HUES48 (cell line): ENCODE measurements around the gene TEKTIP1.

Experiments used
- H3K27ac ChIP-seq: one replicate; pipeline ENCODE4 v1.7.0; 2013; ENCODE audit warnings: low read depth, low read length, inconsistent platforms
- H3K27me3 ChIP-seq: 2 replicates; pipeline ENCODE4 v1.6.1; 2013; ENCODE audit warnings: mild to moderate bottlenecking, low read length; ENCODE audit not compliant: control insufficient read depth, insufficient read depth
- H3K36me3 ChIP-seq: 2 replicates; pipeline ENCODE4 v1.6.1; 2013; ENCODE audit warnings: low read length; ENCODE audit not compliant: control insufficient read depth, insufficient read depth
- H3K4me1 ChIP-seq: 2 replicates; pipeline ENCODE4 v1.6.1; 2013; ENCODE audit warnings: mild to moderate bottlenecking, low read length; ENCODE audit not compliant: control insufficient read depth, insufficient read depth
- H3K4me3 ChIP-seq: 2 replicates; pipeline ENCODE4 v1.5.1; 2013; ENCODE audit warnings: mild to moderate bottlenecking, low read depth, low read length
- H3K9ac ChIP-seq: 2 replicates; pipeline ENCODE4 v1.6.1; 2013; ENCODE audit warnings: mild to moderate bottlenecking, low read depth, low read length, moderate library complexity
- H3K9me3 ChIP-seq: 2 replicates; pipeline ENCODE4 v1.6.1; 2013; ENCODE audit warnings: low read length; ENCODE audit not compliant: control insufficient read depth, insufficient read depth

TEKTIP1 gene

GRCh38 chr19:3544058-3544376 lies 5.0 kb downstream of the TEKTIP1 start:
- no peak overlapping the region for H3K9ac ChIP-seq
- H3K27ac ChIP-seq, result no peak overlapping the region
- no peak overlapping the region for H3K4me3 ChIP-seq
- H3K27me3 ChIP-seq, result no peaks in the 10 kb centered on the region
- H3K9me3 ChIP-seq, result no peaks in the 10 kb centered on the region
- H3K4me1 ChIP-seq, result no peaks in the 10 kb centered on the region
- H3K36me3 ChIP-seq, result peaks cover 7% of the 10 kb centered on the region; the same call in 1 of the 2 replicates

DNA sequence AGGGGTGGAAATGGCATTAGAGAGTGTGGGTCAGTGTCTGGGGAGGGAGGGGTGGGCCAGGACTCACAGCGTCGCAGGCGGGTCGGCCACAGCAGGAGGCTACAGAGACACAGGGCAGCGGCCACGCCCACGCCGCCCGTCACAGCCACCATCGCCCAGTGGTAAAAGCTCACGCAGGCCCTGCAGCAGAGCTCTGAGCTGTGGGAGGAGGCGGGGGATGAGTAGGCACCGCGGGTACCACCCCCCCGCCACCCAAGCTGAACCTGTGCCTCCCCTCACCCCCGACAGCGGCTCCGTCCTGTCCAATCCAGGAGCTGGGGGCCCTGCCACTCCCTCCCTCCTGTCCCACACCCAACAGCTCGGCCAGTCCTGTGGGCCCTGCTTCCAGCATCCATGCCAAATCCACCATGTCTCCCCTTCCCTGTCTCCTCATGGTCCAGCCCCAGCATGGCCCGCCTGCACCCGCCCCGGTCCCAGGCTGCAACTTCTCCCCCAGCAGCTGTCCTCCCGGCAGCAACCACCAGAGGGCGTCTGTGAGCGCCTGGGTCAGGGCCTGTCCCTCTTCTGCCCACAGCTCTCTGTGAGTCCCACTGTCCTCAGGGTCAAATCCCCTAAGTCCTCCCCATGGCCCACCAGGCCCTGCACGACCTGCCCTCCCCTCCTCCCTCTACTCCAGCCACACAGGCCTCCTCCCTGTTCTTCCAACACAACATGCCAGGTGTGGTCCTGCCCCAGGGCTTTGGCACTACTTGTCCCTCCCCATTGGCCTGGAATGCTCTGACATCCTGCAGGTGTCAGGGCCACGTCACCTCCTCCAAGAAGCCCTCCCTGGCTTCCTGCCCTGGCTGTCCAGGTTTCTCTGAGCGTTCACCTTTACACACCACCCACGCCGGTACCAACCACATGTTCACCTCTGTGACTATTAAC lies 6.0 kb downstream of the TEKTIP1 start:
- Histone ChIP-seq H3K4me3 (no peak overlapping the region), H3K27me3 (no peaks in the 10 kb centered on the region), H3K9ac (no peak overlapping the region), H3K27ac (no peak overlapping the region), H3K4me1 (no peaks in the 10 kb centered on the region), H3K36me3 (peaks cover 7% of the 10 kb centered on the region; the same call in 1 of the 2 replicates), H3K9me3 (no peaks in the 10 kb centered on the region)

DNA sequence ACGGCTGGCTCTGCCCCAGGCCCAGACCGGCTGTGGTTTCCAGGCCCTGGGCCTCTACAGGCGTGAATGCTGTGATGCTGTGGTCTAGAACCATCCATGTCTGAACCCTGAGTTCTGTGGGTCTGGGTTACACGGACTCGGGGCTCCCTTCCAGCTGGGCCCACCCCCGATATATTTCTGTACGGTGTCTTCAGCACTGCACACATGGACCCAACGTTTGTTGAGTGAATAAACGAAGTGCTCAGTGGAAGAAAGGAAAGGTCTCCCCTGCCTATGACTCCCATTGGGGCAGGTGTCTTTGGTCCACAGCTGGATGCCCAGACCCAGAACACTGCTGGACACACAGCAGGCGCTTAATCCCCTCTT lies 6.7 kb downstream of the TEKTIP1 start:
- Histone ChIP-seq H3K27me3 (no peaks in the 10 kb centered on the region), H3K9ac (no peak overlapping the region), H3K4me3 (no peak overlapping the region), H3K36me3 (peaks cover 7% of the 10 kb centered on the region; the same call in 1 of the 2 replicates), H3K9me3 (no peaks in the 10 kb centered on the region), H3K4me1 (no peaks in the 10 kb centered on the region), H3K27ac (no peak overlapping the region)

DNA sequence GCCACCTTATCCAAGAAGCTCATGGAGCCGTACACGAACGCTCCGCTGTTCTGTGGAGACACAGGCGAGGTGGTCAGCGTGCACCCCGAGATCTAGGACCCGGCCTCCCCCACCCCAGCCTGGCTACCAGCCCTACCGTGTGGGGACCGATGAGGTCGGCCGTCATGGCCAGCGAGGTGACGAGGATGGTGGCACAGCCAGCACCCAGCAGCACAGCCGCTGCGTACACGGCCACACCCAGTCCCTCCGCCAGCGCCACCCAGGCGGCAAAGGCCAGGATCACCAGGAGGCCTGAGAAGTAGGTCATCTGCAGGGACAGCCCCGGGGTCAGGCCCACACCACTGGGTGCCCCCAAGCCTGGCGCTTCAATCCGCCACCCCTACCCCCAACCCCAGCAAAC lies 7.1 kb downstream of the TEKTIP1 start:
- no peak overlapping the region for H3K9ac ChIP-seq
- H3K36me3 ChIP-seq, result peaks cover 7% of the 10 kb centered on the region; the same call in 1 of the 2 replicates
- H3K27me3 ChIP-seq, result no peaks in the 10 kb centered on the region
- H3K27ac ChIP-seq, result no peak overlapping the region
- H3K4me1 ChIP-seq, result no peaks in the 10 kb centered on the region
- no peak overlapping the region for H3K4me3 ChIP-seq
- H3K9me3 ChIP-seq, result no peaks in the 10 kb centered on the region

- Histone ChIP-seq H3K9me3 (no peaks in the 10 kb centered on the region), H3K36me3 (peaks cover 7% of the 10 kb centered on the region; the same call in 1 of the 2 replicates)
Observed at GRCh38 chr19:3547301-3547731, 8.3 kb downstream of the TEKTIP1 start.

DNA sequence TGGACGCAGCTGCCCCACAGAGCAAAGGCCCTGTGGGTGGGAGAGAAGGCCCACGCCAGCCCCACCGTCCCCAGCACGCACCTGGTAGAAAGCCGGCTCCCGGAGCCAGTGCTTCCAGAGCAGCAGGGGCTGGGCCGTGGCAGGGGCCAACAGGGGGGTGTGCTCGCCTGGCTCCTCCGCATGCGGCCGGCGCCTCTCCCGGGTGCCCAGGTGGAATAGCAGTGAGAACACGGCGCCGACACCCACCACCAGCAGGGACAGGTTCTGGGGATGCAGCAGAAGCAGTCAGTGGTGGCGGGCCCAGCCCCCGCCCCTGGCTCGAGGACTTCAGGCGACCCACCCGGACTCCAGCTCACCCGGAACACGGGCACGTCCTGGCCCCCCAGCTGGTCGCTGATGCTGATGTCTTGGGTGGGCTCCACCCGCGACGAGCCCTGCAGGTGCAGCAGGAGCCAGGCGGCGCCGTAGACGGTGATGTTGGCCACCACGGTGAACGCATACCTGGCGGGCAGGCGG lies 8.9 kb downstream of the TEKTIP1 start:
- peaks cover 7% of the 10 kb centered on the region; the same call in 1 of the 2 replicates for H3K36me3 ChIP-seq
- no peaks in the 10 kb centered on the region for H3K9me3 ChIP-seq
- no peak overlapping the region for H3K27ac ChIP-seq
- H3K4me1 ChIP-seq, result no peaks in the 10 kb centered on the region
- H3K9ac ChIP-seq, result no peak overlapping the region
- H3K4me3 ChIP-seq, result no peak overlapping the region
- H3K27me3 ChIP-seq, result no peaks in the 10 kb centered on the region

More at GRCh38 chr19:3547301-3547731, 8.3 kb downstream of the TEKTIP1 start:
- no peaks in the 10 kb centered on the region for H3K27me3 ChIP-seq
- no peaks in the 10 kb centered on the region for H3K4me1 ChIP-seq
- H3K4me3 ChIP-seq, result no peak overlapping the region
- H3K27ac ChIP-seq, result no peak overlapping the region
- no peak overlapping the region for H3K9ac ChIP-seq

GRCh38 chr19:3548606-3549005 lies 9.6 kb downstream of the TEKTIP1 start:
- H3K4me1 ChIP-seq, result no peaks in the 10 kb centered on the region
- no peak overlapping the region for H3K27ac ChIP-seq
- no peak overlapping the region for H3K4me3 ChIP-seq
- H3K9ac ChIP-seq, result no peak overlapping the region
- H3K36me3 ChIP-seq, result peaks cover 7% of the 10 kb centered on the region; the same call in 1 of the 2 replicates
- no peaks in the 10 kb centered on the region for H3K9me3 ChIP-seq
- no peaks in the 10 kb centered on the region for H3K27me3 ChIP-seq

- H3K4me1 ChIP-seq, result no peaks in the 10 kb centered on the region
- H3K36me3 ChIP-seq, result peaks cover 7% of the 10 kb centered on the region; the same call in 1 of the 2 replicates
- no peak overlapping the region for H3K9ac ChIP-seq
- H3K9me3 ChIP-seq, result no peaks in the 10 kb centered on the region
- no peak overlapping the region for H3K4me3 ChIP-seq
- no peaks in the 10 kb centered on the region for H3K27me3 ChIP-seq
- H3K27ac ChIP-seq, result no peak overlapping the region
Observed at GRCh38 chr19:3549816-3550215, 10.8 kb downstream of the TEKTIP1 start.

- Histone ChIP-seq H3K9ac (no peak overlapping the region), H3K9me3 (no peaks in the 10 kb centered on the region), H3K4me3 (no peak overlapping the region), H3K27ac (no peak overlapping the region), H3K4me1 (no peaks in the 10 kb centered on the region), H3K36me3 (peaks cover 3% of the 10 kb centered on the region; the same call in 1 of the 2 replicates), H3K27me3 (no peaks in the 10 kb centered on the region)
Observed at GRCh38 chr19:3550947-3551791, 12.2 kb downstream of the TEKTIP1 start.

DNA sequence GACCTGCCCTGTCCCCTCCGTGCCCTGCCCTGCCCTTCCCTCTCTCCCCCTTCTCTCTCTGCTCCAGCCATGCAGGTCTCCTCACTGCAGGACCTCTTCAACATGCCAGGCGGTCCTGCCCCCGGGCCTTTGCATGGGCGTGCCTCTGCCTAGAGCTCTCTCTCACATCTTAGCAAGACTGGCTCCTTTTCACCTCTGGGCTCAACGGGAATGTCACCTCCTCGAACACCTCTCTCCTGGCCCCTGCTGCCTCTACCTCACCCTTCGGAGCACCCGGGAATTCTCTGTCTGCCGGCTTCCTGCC lies 12.8 kb downstream of the TEKTIP1 start:
- H3K9me3 ChIP-seq, result no peaks in the 10 kb centered on the region
- no peak overlapping the region for H3K4me3 ChIP-seq
- peaks cover 4% of the 10 kb centered on the region; the same call in 1 of the 2 replicates for H3K4me1 ChIP-seq
- 0 out of 2 replicates have a peak, but pooled peaks cover 3% of the 10 kb centered on the region for H3K27me3 ChIP-seq
- H3K36me3 ChIP-seq, result no peaks in the 10 kb centered on the region; the same call in 1 of the 2 replicates
- H3K27ac ChIP-seq, result no peak overlapping the region
- H3K9ac ChIP-seq, result no peak overlapping the region
